HG03097 (cell line): ENCODE results near the gene ODAD4.

ENCODE experiments used
- ATAC-seq: cut with Tn5 transposase; IDR thresholded peaks from one replicate; pipeline ENCODE4 v1.9.1; 2021; ENCODE audit not compliant: unreplicated experiment, low FRiP score

The ODAD4 gene

GRCh38 chr17:41967921-41968578 lies 37.6 kb downstream of the ODAD4 start:
- ATAC-seq: no peak

- no peak for ATAC-seq
Measured at GRCh38 chr17:41968676-41969075, 38.3 kb downstream of the ODAD4 start.

GRCh38 chr17:41970901-41971331 lies 40.5 kb downstream of the ODAD4 start:
- no peak for ATAC-seq

- no peak for ATAC-seq
Measured at GRCh38 chr17:41971721-41972523, 41.5 kb downstream of the ODAD4 start.

GRCh38 chr17:41972571-41973407 lies 42.4 kb downstream of the ODAD4 start:
- ATAC-seq: no peak

GRCh38 chr17:41973408-41973811 lies 43.0 kb downstream of the ODAD4 start:
- no peak for ATAC-seq

GRCh38 chr17:41974031-41974430 lies 43.6 kb downstream of the ODAD4 start:
- no peak for ATAC-seq

GRCh38 chr17:41974658-41975057 lies 44.2 kb downstream of the ODAD4 start:
- ATAC-seq: no peak

- ATAC-seq: no peak
Measured at GRCh38 chr17:41975099-41976083, 45.0 kb downstream of the ODAD4 start.

GRCh38 chr17:41976142-41976768 lies 45.8 kb downstream of the ODAD4 start:
- ATAC-seq: no peak

- no peak for ATAC-seq
Measured at GRCh38 chr17:41977991-41978390, 47.6 kb downstream of the ODAD4 start.

- no peak for ATAC-seq
Measured at GRCh38 chr17:41982026-41982760, 51.8 kb downstream of the ODAD4 start.

- ATAC-seq: no peak
Measured at GRCh38 chr17:41984454-41984853, 54.0 kb downstream of the ODAD4 start.

GRCh38 chr17:41985919-41986318 lies 55.5 kb downstream of the ODAD4 start:
- ATAC-seq: no peak

- ATAC-seq: no peak
Measured at GRCh38 chr17:41986634-41987033, 56.2 kb downstream of the ODAD4 start.

- ATAC-seq: no peak
Measured at GRCh38 chr17:41987642-41988041, 57.2 kb downstream of the ODAD4 start.

- ATAC-seq: no peak
Measured at GRCh38 chr17:41988418-41988817, 58.0 kb downstream of the ODAD4 start.

- ATAC-seq: no peak
Measured at GRCh38 chr17:41989702-41990419, 59.4 kb downstream of the ODAD4 start.
